ENCODE results near the gene DUSP28. TPM values are rescaled to one million over a fixed set of nuclear protein-coding genes. Genes with fewer than 3 reads are reported as not detected.

The DUSP28 gene
- total RNA-seq, 1 experiment from 2014 or later, result 10.9 TPM

- Histone ChIP-seq H3K9me3 (ENCODE audit: insufficient read depth, low read depth) (no peaks in the 10 kb centered on the region), H3K36me3 (ENCODE audit: low read depth) (peaks cover 26% of the 10 kb centered on the region), H3F3A (ENCODE audit: insufficient read depth, low read depth) (peaks cover 14% of the 10 kb centered on the region), H3K27ac (no peak overlapping the region), H4K20me1 (ENCODE audit: insufficient read depth) (peaks cover 58% of the 10 kb centered on the region), H3K27me3 (ENCODE audit: insufficient read depth, low read depth) (no peaks in the 10 kb centered on the region), H3K4me1 (replicated peaks; ENCODE audit: insufficient read depth) (peaks cover 21% of the 10 kb centered on the region), H3K79me2 (ENCODE audit: low read depth) (peaks cover 74% of the 10 kb centered on the region), H3K9me2 (ENCODE audit: insufficient read depth) (no peaks in the 10 kb centered on the region), H2AFZ (no peak overlapping the region), H3K4me3 (no peak overlapping the region), H3K4me2 (no peak overlapping the region)
- ChIA-PET POLR2A (ENCODE audit: unreplicated experiment) (no interaction called here), CTCF (no interaction called here)
- intact Hi-C loops (cut with micrococcal nuclease; ENCODE audit: unreplicated experiment), result no loop called here
- no peak for TF ChIP-seq CTCF (conservative IDR thresholded peaks at IDR 0.05)
- no peak for TF ChIP-seq EZH2 (IDR thresholded peaks at IDR 0.05; ENCODE audit: low read depth)
- BruUV-seq (replicated peaks), result no TSS peak
- no peak for DNase-seq
These were observed 2.9 kb upstream of the DUSP28 start for GRCh38 chr2:240557101-240557751.

- peak within 1 kb of the TSS; percentile 75; the same call in 1 of the 2 replicates for H3K4me3 ChIP-seq
- ChIA-PET POLR2A (ENCODE audit: unreplicated experiment) (no interaction called here), CTCF (no interaction called here)
- peaks cover 26% of the 10 kb centered on the region for H3K4me1 ChIP-seq (replicated peaks; ENCODE audit: insufficient read depth)
- peaks cover 26% of the 10 kb centered on the region for H3K36me3 ChIP-seq (ENCODE audit: low read depth)
- BruUV-seq (replicated peaks), result no TSS peak
- no peak within 1 kb of the TSS for H2AFZ ChIP-seq
- H4K20me1 ChIP-seq (ENCODE audit: insufficient read depth), result peaks cover 58% of the 10 kb centered on the region
- H3K4me2 ChIP-seq, result peak within 1 kb of the TSS; percentile 90; the same call in 1 of the 2 replicates
- intact Hi-C loops (cut with micrococcal nuclease; ENCODE audit: unreplicated experiment), result no loop called here
- H3K27me3 ChIP-seq (ENCODE audit: insufficient read depth, low read depth), result no peaks in the 10 kb centered on the region
- no peaks in the 10 kb centered on the region for H3K9me2 ChIP-seq (ENCODE audit: insufficient read depth)
- no peaks in the 10 kb centered on the region for H3K9me3 ChIP-seq (ENCODE audit: insufficient read depth, low read depth)
- no peak within 1 kb of the TSS for H3K27ac ChIP-seq
- no peak for DNase-seq
- peaks cover 17% of the 10 kb centered on the region for H3F3A ChIP-seq (ENCODE audit: insufficient read depth, low read depth)
- peaks cover 74% of the 10 kb centered on the region for H3K79me2 ChIP-seq (ENCODE audit: low read depth)
- TF ChIP-seq EZH2 (IDR thresholded peaks at IDR 0.05; ENCODE audit: low read depth) (no peak), CTCF (conservative IDR thresholded peaks at IDR 0.05) (no peak)
These were observed 2.3 kb upstream of the DUSP28 start, which contains the start of gene ANKMY1 for GRCh38 chr2:240557808-240558207. Gene ANKMY1, minus strand, starts transcription at chr2:240557988. Its CDS starts 653 bp downstream, at chr2:240557335.

- H3K36me3 ChIP-seq (ENCODE audit: low read depth), result peaks cover 22% of the 10 kb centered on the region
- H3K9me3 ChIP-seq (ENCODE audit: insufficient read depth, low read depth), result no peaks in the 10 kb centered on the region
- peak overlapping the region; percentile 90; the same call in 1 of the 2 replicates for H3K4me2 ChIP-seq
- no peak overlapping the region for H3K27ac ChIP-seq
- TF ChIP-seq EZH2 (IDR thresholded peaks at IDR 0.05; ENCODE audit: low read depth) (no peak), CTCF (conservative IDR thresholded peaks at IDR 0.05) (no peak)
- peaks cover 74% of the 10 kb centered on the region for H3K79me2 ChIP-seq (ENCODE audit: low read depth)
- intact Hi-C loops (cut with micrococcal nuclease; ENCODE audit: unreplicated experiment), result no loop called here
- ChIA-PET POLR2A (ENCODE audit: unreplicated experiment) (no interaction called here), CTCF (no interaction called here)
- H3K9me2 ChIP-seq (ENCODE audit: insufficient read depth), result no peaks in the 10 kb centered on the region
- BruUV-seq (replicated peaks), result no TSS peak
- H3F3A ChIP-seq (ENCODE audit: insufficient read depth, low read depth), result peaks cover 22% of the 10 kb centered on the region
- no peak overlapping the region for H2AFZ ChIP-seq
- peaks cover 31% of the 10 kb centered on the region for H3K4me1 ChIP-seq (replicated peaks; ENCODE audit: insufficient read depth)
- DNase-seq, result no peak
- H3K27me3 ChIP-seq (ENCODE audit: insufficient read depth, low read depth), result no peaks in the 10 kb centered on the region
- H4K20me1 ChIP-seq (ENCODE audit: insufficient read depth), result peaks cover 53% of the 10 kb centered on the region
- no peak overlapping the region; the same call in 1 of the 2 replicates for H3K4me3 ChIP-seq
These were observed 1.9 kb upstream of the DUSP28 start for GRCh38 chr2:240558236-240558761.
